Measurements from ENCODE around the gene TFF1.

- TF ChIP-seq, protein P1, sequence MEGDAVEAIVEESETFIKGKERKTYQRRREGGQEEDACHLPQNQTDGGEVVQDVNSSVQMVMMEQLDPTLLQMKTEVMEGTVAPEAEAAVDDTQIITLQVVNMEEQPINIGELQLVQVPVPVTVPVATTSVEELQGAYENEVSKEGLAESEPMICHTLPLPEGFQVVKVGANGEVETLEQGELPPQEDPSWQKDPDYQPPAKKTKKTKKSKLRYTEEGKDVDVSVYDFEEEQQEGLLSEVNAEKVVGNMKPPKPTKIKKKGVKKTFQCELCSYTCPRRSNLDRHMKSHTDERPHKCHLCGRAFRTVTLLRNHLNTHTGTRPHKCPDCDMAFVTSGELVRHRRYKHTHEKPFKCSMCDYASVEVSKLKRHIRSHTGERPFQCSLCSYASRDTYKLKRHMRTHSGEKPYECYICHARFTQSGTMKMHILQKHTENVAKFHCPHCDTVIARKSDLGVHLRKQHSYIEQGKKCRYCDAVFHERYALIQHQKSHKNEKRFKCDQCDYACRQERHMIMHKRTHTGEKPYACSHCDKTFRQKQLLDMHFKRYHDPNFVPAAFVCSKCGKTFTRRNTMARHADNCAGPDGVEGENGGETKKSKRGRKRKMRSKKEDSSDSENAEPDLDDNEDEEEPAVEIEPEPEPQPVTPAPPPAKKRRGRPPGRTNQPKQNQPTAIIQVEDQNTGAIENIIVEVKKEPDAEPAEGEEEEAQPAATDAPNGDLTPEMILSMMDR (IDR thresholded peaks at IDR 0.05; ENCODE audit: low read depth, low read length) = peak; percentile 68
- TF ChIP-seq EZH2phosphoT487 (IDR thresholded peaks at IDR 0.05; ENCODE audit: low read depth) = no peak
These were observed 28.3 kb downstream of the TFF1 start for GRCh38 chr21:42337830-42338728.

Measured in OCI-LY3 (cell line).